Activated CD4-positive, alpha-beta T cell treated with anti-CD3 and anti-CD28 coated beads for 48 hours (primary cell): ENCODE data around the gene RUFY1.
A peak's percentile ranks its signal among the peaks of the same experiment; 100 is the strongest.
"Not testable (repeated sequence)": the region's sequence is repeated elsewhere in the genome, so short reads cannot be mapped to it uniquely, and the experiment has no call there.

Experiments
- DNase-seq: peaks from one replicate; pipeline ENCODE4 v3.0.0-alpha.2; 2020

The RUFY1 gene

GRCh38 chr5:179623003-179623905 is 72.9 kb downstream of the RUFY1 start, which contains the start of gene HNRNPH1:
HNRNPH1 (minus strand) TSS chr5:179623671; CDS start chr5:179623133, 538 bp downstream.
- peak; percentile 99 for DNase-seq

GRCh38 chr5:179623906-179624741 is 73.8 kb downstream of the RUFY1 start:
- DNase-seq, result peak; percentile 77

- no peak for DNase-seq
Measured at GRCh38 chr5:179624841-179625271, 74.5 kb downstream of the RUFY1 start.

- not testable (repeated sequence) for DNase-seq
Measured at GRCh38 chr5:179633501-179634369, 83.4 kb downstream of the RUFY1 start.

GRCh38 chr5:179634370-179635172 is 84.2 kb downstream of the RUFY1 start:
- not testable (repeated sequence) for DNase-seq

GRCh38 chr5:179639296-179639695 is 88.9 kb downstream of the RUFY1 start:
- DNase-seq, result not testable (repeated sequence)

- not testable (repeated sequence) for DNase-seq
Measured at GRCh38 chr5:179641745-179642144, 91.4 kb downstream of the RUFY1 start.

- DNase-seq, result not testable (repeated sequence)
Measured at GRCh38 chr5:179642626-179643025, 92.3 kb downstream of the RUFY1 start.

- DNase-seq, result not testable (repeated sequence)
Measured at GRCh38 chr5:179643141-179643920, 93.0 kb downstream of the RUFY1 start.

GRCh38 chr5:179644766-179645165 is 94.4 kb downstream of the RUFY1 start:
- DNase-seq, result not testable (repeated sequence)

- DNase-seq, result no peak
Measured at GRCh38 chr5:179648410-179648809, 98.1 kb downstream of the RUFY1 start.

- DNase-seq, result not testable (repeated sequence)
Measured at GRCh38 chr5:179649166-179649703, 98.9 kb downstream of the RUFY1 start.

GRCh38 chr5:179650245-179650644 is 99.9 kb downstream of the RUFY1 start:
- DNase-seq, result not testable (repeated sequence)

- DNase-seq, result not testable (repeated sequence)
Measured at GRCh38 chr5:179653135-179653534, 102.8 kb downstream of the RUFY1 start.

- DNase-seq, result peak; percentile 15
Measured at GRCh38 chr5:179657302-179658178, 107.2 kb downstream of the RUFY1 start.

GRCh38 chr5:179658179-179658856 is 108.0 kb downstream of the RUFY1 start:
- not testable (repeated sequence) for DNase-seq
